NB4 (cell line): Measurements from ENCODE around the gene C9.

Experiments used
- DNase-seq: peaks from one replicate; pipeline ENCODE4 v3.0.0; 2010; ENCODE audit warnings: low read depth
- H3K4me3 ChIP-seq: one replicate; pipeline ENCODE4 v1.5.1; 2011; ENCODE audit warnings: mild to moderate bottlenecking, low read depth, low read length, moderate library complexity
- MYC ChIP-seq: IDR thresholded peaks from 2 replicates; pipeline ENCODE4 v1.6.1; 2011; ENCODE audit warnings: low read depth, low read length
- POLR2A ChIP-seq: IDR thresholded peaks from 2 replicates; pipeline ENCODE4 v1.6.1; 2011; ENCODE audit warnings: mild to moderate bottlenecking; ENCODE audit not compliant: insufficient read length; ENCODE audit errors: extremely low read depth
- TF ChIP-seq, protein P1 (sequence below): IDR thresholded peaks from 2 replicates; pipeline ENCODE4 v1.6.1; 2011; ENCODE audit warnings: low read depth, low read length
- TF ChIP-seq, protein P2 (sequence below): IDR thresholded peaks from one replicate; pipeline ENCODE4 v1.5.1; 2012; ENCODE audit warnings: low read depth, low read length

Gene C9

DNA sequence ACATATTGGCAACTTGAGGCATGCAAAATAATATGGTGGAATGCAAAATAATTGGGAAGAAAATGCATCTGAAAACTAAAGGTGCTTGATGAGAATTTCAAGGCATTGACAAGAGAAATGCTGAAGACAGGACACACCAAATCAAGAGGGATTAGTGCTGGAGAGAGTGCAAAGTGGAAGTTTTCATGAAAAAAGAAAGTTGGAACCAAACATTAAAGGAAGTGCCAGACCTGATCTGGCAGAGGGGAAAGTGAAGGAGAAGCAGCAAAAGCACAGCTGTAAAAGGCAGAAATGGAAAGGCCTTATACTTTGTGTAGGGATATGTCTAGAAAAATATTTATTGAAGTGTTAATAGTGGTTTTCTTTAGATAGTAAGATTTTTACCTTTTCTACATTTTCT is 109.6 kb downstream of the C9 start:
- TF ChIP-seq, protein P1, sequence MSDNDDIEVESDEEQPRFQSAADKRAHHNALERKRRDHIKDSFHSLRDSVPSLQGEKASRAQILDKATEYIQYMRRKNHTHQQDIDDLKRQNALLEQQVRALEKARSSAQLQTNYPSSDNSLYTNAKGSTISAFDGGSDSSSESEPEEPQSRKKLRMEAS: no peak
- TF ChIP-seq, protein P2, sequence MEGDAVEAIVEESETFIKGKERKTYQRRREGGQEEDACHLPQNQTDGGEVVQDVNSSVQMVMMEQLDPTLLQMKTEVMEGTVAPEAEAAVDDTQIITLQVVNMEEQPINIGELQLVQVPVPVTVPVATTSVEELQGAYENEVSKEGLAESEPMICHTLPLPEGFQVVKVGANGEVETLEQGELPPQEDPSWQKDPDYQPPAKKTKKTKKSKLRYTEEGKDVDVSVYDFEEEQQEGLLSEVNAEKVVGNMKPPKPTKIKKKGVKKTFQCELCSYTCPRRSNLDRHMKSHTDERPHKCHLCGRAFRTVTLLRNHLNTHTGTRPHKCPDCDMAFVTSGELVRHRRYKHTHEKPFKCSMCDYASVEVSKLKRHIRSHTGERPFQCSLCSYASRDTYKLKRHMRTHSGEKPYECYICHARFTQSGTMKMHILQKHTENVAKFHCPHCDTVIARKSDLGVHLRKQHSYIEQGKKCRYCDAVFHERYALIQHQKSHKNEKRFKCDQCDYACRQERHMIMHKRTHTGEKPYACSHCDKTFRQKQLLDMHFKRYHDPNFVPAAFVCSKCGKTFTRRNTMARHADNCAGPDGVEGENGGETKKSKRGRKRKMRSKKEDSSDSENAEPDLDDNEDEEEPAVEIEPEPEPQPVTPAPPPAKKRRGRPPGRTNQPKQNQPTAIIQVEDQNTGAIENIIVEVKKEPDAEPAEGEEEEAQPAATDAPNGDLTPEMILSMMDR: no peak
- TF ChIP-seq POLR2A (no peak), MYC (no peak)
- H3K4me3 ChIP-seq: no peak overlapping the region
- no peak for DNase-seq

DNA sequence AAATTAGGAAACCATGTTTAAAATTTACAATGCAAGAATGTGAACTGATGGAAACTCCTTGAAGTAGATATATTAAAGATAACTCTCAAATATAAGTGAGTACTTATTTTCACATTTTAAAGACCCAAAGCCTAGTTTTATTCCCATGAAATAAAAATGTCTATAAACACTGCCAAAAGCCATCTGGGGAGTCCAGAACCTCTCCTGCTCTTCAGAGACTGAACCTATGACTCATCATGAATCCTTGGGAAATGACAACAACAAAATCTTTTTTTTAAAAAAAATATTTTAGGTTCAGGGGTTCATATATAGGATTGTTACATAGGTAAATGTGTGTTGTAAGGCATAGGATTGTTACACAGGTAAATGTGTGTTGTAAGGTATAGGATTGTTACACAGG is 111.1 kb downstream of the C9 start:
- H3K4me3 ChIP-seq: no peak overlapping the region
- TF ChIP-seq MYC: no peak
- no peak for DNase-seq

DNA sequence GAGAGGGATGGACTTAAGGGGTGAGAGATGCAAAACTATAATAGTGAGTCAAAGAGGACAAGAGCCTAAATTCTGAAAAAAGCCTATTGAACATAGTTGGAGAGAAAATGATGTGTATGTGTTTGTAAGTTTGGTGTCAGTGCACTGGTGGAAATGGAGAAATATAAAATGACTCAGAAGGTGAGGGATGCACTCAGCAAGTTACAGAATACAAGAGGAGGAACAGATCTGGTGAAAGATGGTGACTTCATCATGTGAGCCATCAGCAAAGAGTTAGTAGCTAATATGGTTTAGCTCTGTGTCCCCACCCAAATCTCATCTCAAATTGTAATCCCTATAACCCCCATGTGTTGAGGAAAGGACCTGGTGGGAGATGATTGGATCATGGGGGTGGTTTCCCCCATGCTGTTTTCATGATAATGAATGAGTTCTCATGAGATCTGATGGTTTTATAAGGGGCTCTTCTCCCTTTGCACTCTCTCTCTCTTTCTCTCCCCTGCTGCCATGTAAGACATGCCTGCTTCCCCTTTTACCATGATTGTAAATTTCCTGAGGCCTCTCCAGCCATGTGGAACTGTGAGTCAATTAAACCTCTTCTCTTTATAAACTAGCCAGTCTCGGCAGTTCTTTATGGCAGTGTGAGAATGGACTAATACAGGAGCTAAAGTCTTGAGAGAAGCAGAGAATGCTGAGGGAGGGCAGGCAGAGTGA is 114.6 kb downstream of the C9 start:
- no peak for DNase-seq
- H3K4me3 ChIP-seq: no peak overlapping the region
- TF ChIP-seq, protein P2: no peak
- TF ChIP-seq, protein P1: no peak
- no peak for TF ChIP-seq POLR2A
- TF ChIP-seq MYC: no peak

DNA sequence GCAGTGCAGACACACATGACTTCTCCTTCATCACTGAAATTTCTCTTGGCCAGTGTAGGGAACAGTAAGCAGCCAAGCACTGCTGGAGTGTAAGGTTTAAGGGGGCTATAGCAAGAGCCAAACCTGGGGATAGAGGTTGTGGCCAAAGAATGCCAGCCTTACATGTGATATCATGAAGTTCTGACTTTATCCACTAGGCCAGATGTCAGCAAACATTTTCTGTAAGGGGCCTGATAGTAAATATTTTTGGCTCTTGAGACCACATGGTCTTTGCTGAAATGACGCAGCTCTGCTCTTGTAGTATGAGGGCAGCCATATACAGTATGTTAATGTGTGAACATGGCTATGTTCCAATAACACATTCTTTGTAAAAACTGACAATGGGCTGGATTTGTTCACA is 115.2 kb downstream of the C9 start:
- DNase-seq: no peak
- no peak for TF ChIP-seq POLR2A
- TF ChIP-seq, protein P2: no peak
- TF ChIP-seq, protein P1: no peak
- no peak for TF ChIP-seq MYC
- no peak overlapping the region for H3K4me3 ChIP-seq

DNA sequence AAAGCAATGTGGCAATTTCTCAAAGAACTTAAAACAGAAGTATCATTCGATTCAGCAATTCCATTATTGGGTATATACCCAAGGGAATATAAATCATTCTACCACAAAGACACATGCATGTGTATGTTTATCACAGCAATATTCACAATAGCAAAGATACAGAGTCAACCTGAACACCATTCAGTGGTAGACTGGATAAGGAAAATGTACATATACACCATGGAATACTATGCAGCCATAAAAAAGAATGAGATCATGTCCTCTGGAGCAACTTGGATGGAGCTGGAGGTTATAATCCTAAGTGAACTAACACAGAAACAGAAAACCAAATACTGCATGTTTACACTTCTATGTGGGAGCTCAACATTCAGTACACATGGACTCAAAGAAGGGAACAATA is 123.5 kb downstream of the C9 start:
- DNase-seq: no peak
- H3K4me3 ChIP-seq: no peak overlapping the region
- no peak for TF ChIP-seq POLR2A
- TF ChIP-seq, protein P2: no peak
- TF ChIP-seq MYC: no peak
- TF ChIP-seq, protein P1: no peak

DNA sequence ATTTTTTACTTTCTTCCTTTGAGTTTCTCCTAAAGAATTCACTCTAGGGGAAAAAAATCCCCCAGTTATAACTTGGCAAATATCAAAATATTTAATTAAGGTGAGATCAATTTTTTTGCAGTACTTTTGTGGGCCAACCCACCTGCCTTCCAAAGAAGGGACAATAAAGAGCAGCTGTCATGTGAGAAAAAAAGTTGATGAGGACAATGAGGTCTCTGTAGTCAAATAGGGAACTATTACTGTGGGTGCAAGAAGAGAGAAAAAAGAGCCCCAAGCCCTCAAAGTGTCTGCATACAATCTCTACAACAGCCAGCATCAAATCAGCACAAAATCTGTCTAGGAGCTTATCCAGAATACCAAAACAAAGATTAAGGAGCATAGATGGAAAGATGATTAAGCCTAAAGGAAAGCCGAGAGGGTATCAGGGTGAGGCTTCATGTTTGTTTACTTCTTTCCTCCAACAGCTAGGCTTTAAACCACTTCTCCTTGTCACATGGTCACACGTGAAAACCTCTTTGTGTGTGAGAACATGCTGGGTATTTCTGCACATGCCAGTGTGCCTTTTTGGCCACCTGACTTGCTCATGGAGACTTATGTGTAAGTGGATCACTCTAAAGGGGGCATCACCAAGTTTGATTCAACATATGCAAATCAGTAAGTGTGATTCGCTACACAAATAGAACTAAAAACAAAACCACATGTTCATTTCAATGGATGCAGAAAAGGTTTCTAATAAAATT is 125.8 kb downstream of the C9 start:
- DNase-seq: no peak
- H3K4me3 ChIP-seq: no peak overlapping the region
- TF ChIP-seq, protein P2: no peak
- TF ChIP-seq, protein P1: no peak
- TF ChIP-seq POLR2A: no peak
- TF ChIP-seq MYC: no peak
